K562 (cell line): ENCODE measurements around the gene ANAPC2. TPM values are rescaled to one million over a fixed set of nuclear protein-coding genes. Genes with fewer than 3 reads are reported as not detected.
A peak's percentile ranks its signal among the peaks of the same experiment; 100 is the strongest.

ENCODE experiments used
- ATAC-seq: fragments of 200-7000 bp; cut with Tn5 transposase; 3 replicates; pipeline ENCODE4 v1.9.1; 2020; ENCODE audit warnings: moderate library complexity
- BruUV-seq: library from RNA; stranded (reverse); fragments of 400-500 nt; replicated peaks from 2 replicates; lab custom pipeline; 2021; lab: Mats Ljungman, UMichigan
- CTCF ChIA-PET: fragments of 300-600 bp; formaldehyde crosslinking; extraction: SDS; loops from one replicate; lab custom pipeline; 2021; ENCODE audit warnings: low intra/inter-chr PET ratio; lab: Yijun Ruan, JAX
- POLR2A ChIA-PET: fragments of 300-600, 350-650 bp; sonication (Branson Sonifier 250); formaldehyde crosslinking; extraction: SDS; loops from one replicate; lab custom pipeline; 2021; ENCODE audit warnings: antibody characterized with exemption, inconsistent platforms; lab: Yijun Ruan, JAX
- DNase-seq, 4 experiments: peaks; one replicate each; pipeline versions ENCODE4 v3.0.0 to v3.0.0-alpha.2; 2011 to 2018; ENCODE audit warnings: low spot score in 3 of 4, mixed read lengths in 3 of 4; ENCODE audit errors: extremely low read depth in 1 of 4
- FAIRE-seq: peaks from 2 replicates; lab custom pipeline; 2011; peaks lifted over from hg19 to GRCh38; lab: Jason Lieb, UNC
- H2AFZ ChIP-seq: 2 replicates; pipeline ENCODE4 v1.6.0; 2011; ENCODE audit warnings: low read depth, low read length, control low read depth, inconsistent platforms
- H3K27ac ChIP-seq: fragments of 200-600 bp; 3 replicates; pipeline ENCODE4 v1.8.0; 2011; ENCODE audit warnings: low read depth, mild to moderate bottlenecking, control low read depth, inconsistent platforms, low read length, moderate library complexity, mixed read lengths; ENCODE audit errors: extremely low read depth
- H3K27me3 ChIP-seq, 2 experiments: fragments of 300-600 bp in 1 of 2; 2 replicates in 1 of 2; 3 replicates in 1 of 2; pipeline versions ENCODE4 v1.6.0 to v1.8.0; 2011; ENCODE audit warnings: inconsistent platforms in 2 of 2, low read length in 2 of 2, mild to moderate bottlenecking in 1 of 2, mixed read lengths in 1 of 2, moderate library complexity in 1 of 2; ENCODE audit not compliant: control insufficient read depth in 2 of 2, insufficient read depth in 2 of 2
- H3K36me3 ChIP-seq: fragments of 300-600 bp; 3 replicates; pipeline ENCODE4 v1.8.0; 2011; ENCODE audit warnings: mild to moderate bottlenecking, low read length, inconsistent platforms; ENCODE audit not compliant: control insufficient read depth, insufficient read depth
- H3K4me1 ChIP-seq, 2 experiments: fragments of 200-600 bp in 1 of 2; replicated peaks in 1 of 2; 2 replicates in 1 of 2; 3 replicates in 1 of 2; pipeline versions ENCODE4 v1.5.1 to v1.8.0; 2011; ENCODE audit warnings: inconsistent platforms in 2 of 2, low read length in 2 of 2, mild to moderate bottlenecking in 1 of 2, mixed read lengths in 1 of 2, moderate library complexity in 1 of 2; ENCODE audit not compliant: control insufficient read depth in 2 of 2, insufficient read depth in 2 of 2
- H3K4me2 ChIP-seq: 2 replicates; pipeline ENCODE4 v1.6.1; 2011; ENCODE audit warnings: low read length, control low read depth, inconsistent platforms, mixed read lengths; ENCODE audit not compliant: insufficient read depth
- H3K4me3 ChIP-seq: fragments of 200-600 bp; sonication (generic), shearing (Covaris generic); 2 replicates; pipeline ENCODE4 v1.5.1; 2016; ENCODE audit warnings: control low read depth, inconsistent platforms
- H3K79me2 ChIP-seq: fragments of 200-600 bp; 3 replicates; pipeline ENCODE4 v1.8.0; 2011; ENCODE audit warnings: low read length, inconsistent platforms; ENCODE audit not compliant: control insufficient read depth, insufficient read depth
- H3K9ac ChIP-seq, 2 experiments: 2 replicates each; pipeline versions ENCODE4 v1.6.0 to v1.6.1; 2011; ENCODE audit warnings: low read depth in 2 of 2, low read length in 2 of 2, control low read depth in 1 of 2, inconsistent platforms in 1 of 2, mild to moderate bottlenecking in 1 of 2, mixed read lengths in 1 of 2; ENCODE audit not compliant: insufficient read depth in 1 of 2
- H3K9me1 ChIP-seq: one replicate; pipeline ENCODE4 v1.6.0; 2011; ENCODE audit warnings: inconsistent platforms, mild to moderate bottlenecking, low read length, moderate library complexity; ENCODE audit not compliant: control insufficient read depth, insufficient read depth
- H3K9me3 ChIP-seq: replicated peaks from 2 replicates; pipeline ENCODE4 v1.5.1; 2011; ENCODE audit warnings: low read depth, low read length, inconsistent platforms; ENCODE audit not compliant: control insufficient read depth, insufficient read depth
- H4K20me1 ChIP-seq: replicated peaks from 2 replicates; pipeline ENCODE4 v1.6.1; 2011; ENCODE audit warnings: low read length, inconsistent platforms, mixed read lengths; ENCODE audit not compliant: control insufficient read depth, insufficient read depth
- C11orf30 ChIP-seq: fragments of 450-650 bp; IDR thresholded peaks from 2 replicates; pipeline ENCODE4 v1.6.1; 2016; ENCODE audit warnings: low read depth, mild to moderate bottlenecking
- STAT6 ChIP-seq: sonication (generic); formaldehyde crosslinking; IDR thresholded peaks from 2 replicates; pipeline ENCODE4 v1.8.1; 2023; ENCODE audit warnings: mild to moderate bottlenecking, missing genetic modification reagents
- ZNF239 ChIP-seq: fragments of 250-450 bp; sonication (Bioruptor Pico); IDR thresholded peaks from 2 replicates; pipeline ENCODE4 v1.4.0; 2020; ENCODE audit warnings: mild to moderate bottlenecking
- ZNF316 ChIP-seq: fragments of 450-650 bp; IDR thresholded peaks from 2 replicates; pipeline ENCODE4 v1.6.1; 2016
- ZNF398 ChIP-seq: fragments of 250-450 bp; sonication (Bioruptor Pico); IDR thresholded peaks from 2 replicates; pipeline ENCODE4 v1.8.0; 2021; ENCODE audit warnings: moderate library complexity, mild to moderate bottlenecking, inconsistent platforms
- WGBS: fragments of 100-300 bp; shearing (Covaris generic); methylation state at CpG from one replicate; pipeline ENCODE4 v1.1.6; 2016; ENCODE audit warnings: low coverage, mixed read lengths; ENCODE audit not compliant: insufficient coverage; ENCODE audit errors: missing lambda C conversion rate; 5-methylcytosine and 5-hydroxymethylcytosine counted together
- in situ Hi-C: fragments of 300-500 bp; cut with MboI; formaldehyde crosslinking; loops from 4 replicates; pipeline ENCODE4 v1.15.0; 2018; ENCODE audit warnings: inconsistent platforms, mixed read lengths
- intact Hi-C: fragments of 100-400 bp; cut with micrococcal nuclease; formaldehyde crosslinking; loops from 2 replicates; pipeline ENCODE4 v1.14.2; 2022
- polyA plus RNA-seq, 8 experiments: library from polyadenylated mRNA; depleted of rRNA in 4 of 8; stranded (reverse) in 5 of 8; unstranded in 3 of 8; fragments of >200 nt; fragmentation: Nextera tagmentation in 2 of 8; fragmentation: Illumina TruSeq in 1 of 8; extraction: Ambion mirVana in 2 of 8; extraction: Trizol in 1 of 8; gene quantifications; 2 replicates each; pipeline versions ENCODE4 v1.2.1 to v1.2.3, GENCODE V29; 2011 to 2014; ENCODE audit warnings: inconsistent platforms in 1 of 8, missing spikeins in 1 of 8
- total RNA-seq, 7 experiments: library from RNA; depleted of rRNA in 6 of 7; stranded (reverse); fragments of >200 nt in 6 of 7; fragmentation: Illumina TruSeq in 2 of 7; extraction: Trizol in 2 of 7; gene quantifications; 2 replicates each; pipeline versions ENCODE4 v1.2.1 to v1.2.3, GENCODE V29; 2011 to 2021; ENCODE audit warnings: low replicate concordance in 1 of 7
- TF ChIP-seq, protein P1 (sequence below): fragments of 250-450 bp; sonication (Bioruptor Pico); IDR thresholded peaks from 2 replicates; pipeline ENCODE4 v1.8.0; 2021; ENCODE audit warnings: moderate library complexity, mild to moderate bottlenecking, inconsistent platforms
- TF ChIP-seq, protein P2 (sequence below): sonication (generic); formaldehyde crosslinking; IDR thresholded peaks from 2 replicates; pipeline ENCODE4 v1.9.0; 2022; ENCODE audit warnings: mild to moderate bottlenecking, missing genetic modification reagents
- TF ChIP-seq, protein P3 (sequence below): sonication (generic); formaldehyde crosslinking; IDR thresholded peaks from 2 replicates; pipeline ENCODE4 v1.8.0; 2023; ENCODE audit warnings: mild to moderate bottlenecking, missing genetic modification reagents
- TF ChIP-seq, protein P4 (sequence below): fragments of 250-450 bp; sonication (Bioruptor Pico); IDR thresholded peaks from 2 replicates; pipeline ENCODE4 v1.5.0; 2021

The ANAPC2 gene
- total and polyA plus RNA-seq, 9 of the 15 experiments (the other 6 are each of a cell fraction or from before 2014, with no cell fraction given): 0.11 to 56.5 (median 17.1) TPM; not detected in 1

DNA sequence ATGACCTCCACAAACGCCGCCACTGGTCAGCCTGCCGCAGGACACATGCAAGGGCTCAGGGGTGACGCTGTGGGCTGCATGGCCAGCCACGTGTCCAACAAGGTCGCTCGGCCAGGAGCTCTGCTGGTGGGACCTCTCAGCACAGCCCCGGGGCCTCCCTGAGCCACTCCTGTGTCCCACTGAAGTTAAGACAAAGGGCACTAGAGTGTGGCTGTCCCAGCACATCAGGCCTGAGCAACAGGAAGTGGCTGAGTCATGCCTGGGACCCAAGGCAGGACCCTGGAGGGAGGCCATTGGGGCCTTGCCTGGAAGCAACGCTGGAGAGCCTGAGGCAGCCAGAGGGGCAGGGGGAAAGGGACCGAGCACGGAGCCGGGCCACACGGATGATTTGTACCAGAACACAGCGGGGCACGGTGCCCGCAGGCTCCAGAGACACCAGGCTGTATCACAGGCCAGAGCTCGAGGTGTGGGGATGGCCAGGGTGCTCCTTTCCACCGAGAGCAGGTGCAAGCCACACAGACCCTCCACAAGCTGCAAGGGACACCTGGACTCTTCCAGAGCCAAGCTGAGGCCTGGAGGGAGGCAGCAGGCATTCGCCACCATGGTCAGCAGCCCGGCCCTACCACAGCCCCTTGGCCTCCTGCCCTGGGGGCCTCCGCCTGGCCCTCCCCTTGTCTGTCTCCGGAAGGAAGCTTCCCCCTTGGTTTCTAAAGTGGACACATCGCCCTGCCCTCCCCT, 10.0 kb downstream of the ANAPC2 start:
- intact Hi-C loops (no loop called here), in situ Hi-C loops (no loop called here)
- FAIRE-seq (no peak), ATAC-seq (peak; percentile 18; the same call in 2 of the 3 replicates), DNase-seq (peak in 1 of 4 experiments; percentile 41)
- Histone ChIP-seq H3K9me1 (no peaks in the 10 kb centered on the region), H3K9ac (peak overlapping the region in 1 of 2 experiments; percentile 83; a peak in 2 of 4 replicates), H3K4me2 (no peak overlapping the region), H3K27ac (peak overlapping the region; percentile 45; the same call in 1 of the 3 replicates), H3K4me3 (no peak overlapping the region), H2AFZ (no peak overlapping the region), H3K9me3 (no peaks in the 10 kb centered on the region), H3K79me2 (no peaks in the 10 kb centered on the region), H3K27me3 (no peaks in the 10 kb centered on the region), H3K36me3 (peaks cover 47% of the 10 kb centered on the region; the same call in 1 of the 3 replicates), H3K4me1 (peaks cover 3 to 71% of the 10 kb centered on the region in 2 experiments; a peak in 3 of 5 replicates), H4K20me1 (0 out of 2 replicates have a peak, but pooled peaks cover 5% of the 10 kb centered on the region)
- 78% methylated on average over 18 of the region's 23 CpGs for WGBS
- BruUV-seq: no TSS peak
- POLR2A ChIA-PET: interaction anchor here (0.6 to 1.4 kb wide), 5 partner anchors 11 to 384 kb away, joined by 3 to 8 read pairs (median 3); partner anchors contain the start of genes SSNA1 and TUBB4B
- CTCF ChIA-PET: interaction anchor here (0.6 to 0.7 kb wide), 2 partner anchors 28 to 47 kb away, joined by 3 read pairs; no protein-coding TSS in a partner anchor
- TF ChIP-seq, protein P1, sequence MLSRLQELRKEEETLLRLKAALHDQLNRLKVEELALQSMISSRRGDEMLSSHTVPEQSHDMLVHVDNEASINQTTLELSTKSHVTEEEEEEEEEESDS: no peak
- TF ChIP-seq, protein P2, sequence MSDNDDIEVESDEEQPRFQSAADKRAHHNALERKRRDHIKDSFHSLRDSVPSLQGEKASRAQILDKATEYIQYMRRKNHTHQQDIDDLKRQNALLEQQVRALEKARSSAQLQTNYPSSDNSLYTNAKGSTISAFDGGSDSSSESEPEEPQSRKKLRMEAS (CRISPR knock-in tag): peak; percentile 44
- TF ChIP-seq, protein P3, sequence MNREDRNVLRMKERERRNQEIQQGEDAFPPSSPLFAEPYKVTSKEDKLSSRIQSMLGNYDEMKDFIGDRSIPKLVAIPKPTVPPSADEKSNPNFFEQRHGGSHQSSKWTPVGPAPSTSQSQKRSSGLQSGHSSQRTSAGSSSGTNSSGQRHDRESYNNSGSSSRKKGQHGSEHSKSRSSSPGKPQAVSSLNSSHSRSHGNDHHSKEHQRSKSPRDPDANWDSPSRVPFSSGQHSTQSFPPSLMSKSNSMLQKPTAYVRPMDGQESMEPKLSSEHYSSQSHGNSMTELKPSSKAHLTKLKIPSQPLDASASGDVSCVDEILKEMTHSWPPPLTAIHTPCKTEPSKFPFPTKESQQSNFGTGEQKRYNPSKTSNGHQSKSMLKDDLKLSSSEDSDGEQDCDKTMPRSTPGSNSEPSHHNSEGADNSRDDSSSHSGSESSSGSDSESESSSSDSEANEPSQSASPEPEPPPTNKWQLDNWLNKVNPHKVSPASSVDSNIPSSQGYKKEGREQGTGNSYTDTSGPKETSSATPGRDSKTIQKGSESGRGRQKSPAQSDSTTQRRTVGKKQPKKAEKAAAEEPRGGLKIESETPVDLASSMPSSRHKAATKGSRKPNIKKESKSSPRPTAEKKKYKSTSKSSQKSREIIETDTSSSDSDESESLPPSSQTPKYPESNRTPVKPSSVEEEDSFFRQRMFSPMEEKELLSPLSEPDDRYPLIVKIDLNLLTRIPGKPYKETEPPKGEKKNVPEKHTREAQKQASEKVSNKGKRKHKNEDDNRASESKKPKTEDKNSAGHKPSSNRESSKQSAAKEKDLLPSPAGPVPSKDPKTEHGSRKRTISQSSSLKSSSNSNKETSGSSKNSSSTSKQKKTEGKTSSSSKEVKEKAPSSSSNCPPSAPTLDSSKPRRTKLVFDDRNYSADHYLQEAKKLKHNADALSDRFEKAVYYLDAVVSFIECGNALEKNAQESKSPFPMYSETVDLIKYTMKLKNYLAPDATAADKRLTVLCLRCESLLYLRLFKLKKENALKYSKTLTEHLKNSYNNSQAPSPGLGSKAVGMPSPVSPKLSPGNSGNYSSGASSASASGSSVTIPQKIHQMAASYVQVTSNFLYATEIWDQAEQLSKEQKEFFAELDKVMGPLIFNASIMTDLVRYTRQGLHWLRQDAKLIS (CRISPR knock-in tag): no peak
- TF ChIP-seq C11orf30: peak; percentile 33; the same call in 1 of the 2 replicates
- TF ChIP-seq ZNF398 (CRISPR knock-in tag): no peak
- no peak for TF ChIP-seq ZNF239
- peak; percentile 43 for TF ChIP-seq ZNF316
- no peak for TF ChIP-seq STAT6
- TF ChIP-seq, protein P4, sequence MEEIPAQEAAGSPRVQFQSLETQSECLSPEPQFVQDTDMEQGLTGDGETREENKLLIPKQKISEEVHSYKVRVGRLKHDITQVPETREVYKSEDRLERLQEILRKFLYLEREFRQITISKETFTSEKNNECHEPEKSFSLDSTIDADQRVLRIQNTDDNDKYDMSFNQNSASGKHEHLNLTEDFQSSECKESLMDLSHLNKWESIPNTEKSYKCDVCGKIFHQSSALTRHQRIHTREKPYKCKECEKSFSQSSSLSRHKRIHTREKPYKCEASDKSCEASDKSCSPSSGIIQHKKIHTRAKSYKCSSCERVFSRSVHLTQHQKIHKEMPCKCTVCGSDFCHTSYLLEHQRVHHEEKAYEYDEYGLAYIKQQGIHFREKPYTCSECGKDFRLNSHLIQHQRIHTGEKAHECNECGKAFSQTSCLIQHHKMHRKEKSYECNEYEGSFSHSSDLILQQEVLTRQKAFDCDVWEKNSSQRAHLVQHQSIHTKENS: no peak
